Ovary (tissue), 1 donor: ENCODE measurements around the gene NFIA.

ENCODE experiments used
- EP300 ChIP-seq: sonication (generic); formaldehyde crosslinking; IDR thresholded peaks from one replicate; pipeline ENCODE4 v1.6.1; 2017; ENCODE audit warnings: antibody characterized with exemption
- POLR2A ChIP-seq: fragments of 450-650 bp; IDR thresholded peaks from one replicate; pipeline ENCODE4 v1.6.1; 2017; ENCODE audit warnings: antibody characterized with exemption, mild to moderate bottlenecking, moderate library complexity

DNA sequence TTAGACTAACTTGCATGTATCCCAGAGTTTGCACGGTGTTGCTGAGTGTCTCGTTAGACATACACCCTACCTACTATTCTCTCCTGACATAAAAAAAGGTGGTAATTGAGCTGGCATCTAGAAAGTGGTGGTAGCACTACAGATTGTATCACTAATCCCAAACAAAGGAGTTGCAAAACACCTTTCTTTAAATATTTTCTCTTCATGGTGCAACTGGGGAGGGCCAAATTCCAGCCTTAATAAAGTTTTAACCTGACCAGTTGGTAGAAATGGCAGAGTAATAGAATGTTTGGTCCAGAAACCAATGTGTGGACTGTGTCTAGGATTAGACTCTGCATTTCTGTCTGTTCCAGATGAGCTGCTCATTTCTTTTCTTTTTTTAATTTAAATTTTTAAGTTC, 40.0 kb downstream of the NFIA start:
- TF ChIP-seq EP300 (no peak), POLR2A (no peak)
